Tibial nerve (tissue), 4 donors: ENCODE data around the gene ITSN2.

Experiments used
- EP300 ChIP-seq, 2 donors: sonication (generic); formaldehyde crosslinking; IDR thresholded peaks; one replicate each; pipeline ENCODE4 v1.6.1; 2017; ENCODE audit warnings: antibody characterized with exemption in 2 of 2, mild to moderate bottlenecking in 1 of 2
- POLR2A ChIP-seq, 2 donors: fragments of 450-650 bp; IDR thresholded peaks; one replicate each; pipeline ENCODE4 v1.6.1; 2017; ENCODE audit warnings: antibody characterized with exemption in 2 of 2, mild to moderate bottlenecking in 2 of 2, moderate library complexity in 2 of 2
- TF ChIP-seq, protein P1 (sequence below), 5 experiments: fragments of 200-600 bp in 3 of 5; fragments of 450-650 bp in 2 of 5; sonication (generic) in 3 of 5; IDR thresholded peaks; one replicate each; pipeline ENCODE4 v1.5.1; 2016 to 2019; ENCODE audit warnings: antibody characterized with exemption in 5 of 5, mild to moderate bottlenecking in 3 of 5, moderate library complexity in 2 of 5

DNA sequence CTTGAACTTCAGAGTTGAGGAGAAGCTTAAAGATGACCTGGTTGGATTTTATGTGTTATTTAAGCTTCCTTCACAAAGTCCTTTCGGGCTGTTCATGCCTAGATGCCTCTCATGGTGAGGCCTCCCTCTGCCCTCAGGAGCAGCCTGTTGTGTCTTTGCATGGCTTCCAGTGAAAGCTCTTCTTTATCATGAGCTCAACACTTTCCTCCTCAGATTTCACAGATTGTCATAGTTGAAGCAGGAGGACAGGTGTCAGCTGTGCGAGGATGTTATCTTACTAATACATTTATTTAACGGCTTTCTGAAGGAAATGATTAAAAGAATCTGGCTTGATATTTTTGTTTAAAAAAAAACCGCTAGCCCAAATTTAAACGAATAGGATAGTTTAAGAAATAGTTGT, 48.8 kb upstream of the ITSN2 start:
- TF ChIP-seq, protein P1, sequence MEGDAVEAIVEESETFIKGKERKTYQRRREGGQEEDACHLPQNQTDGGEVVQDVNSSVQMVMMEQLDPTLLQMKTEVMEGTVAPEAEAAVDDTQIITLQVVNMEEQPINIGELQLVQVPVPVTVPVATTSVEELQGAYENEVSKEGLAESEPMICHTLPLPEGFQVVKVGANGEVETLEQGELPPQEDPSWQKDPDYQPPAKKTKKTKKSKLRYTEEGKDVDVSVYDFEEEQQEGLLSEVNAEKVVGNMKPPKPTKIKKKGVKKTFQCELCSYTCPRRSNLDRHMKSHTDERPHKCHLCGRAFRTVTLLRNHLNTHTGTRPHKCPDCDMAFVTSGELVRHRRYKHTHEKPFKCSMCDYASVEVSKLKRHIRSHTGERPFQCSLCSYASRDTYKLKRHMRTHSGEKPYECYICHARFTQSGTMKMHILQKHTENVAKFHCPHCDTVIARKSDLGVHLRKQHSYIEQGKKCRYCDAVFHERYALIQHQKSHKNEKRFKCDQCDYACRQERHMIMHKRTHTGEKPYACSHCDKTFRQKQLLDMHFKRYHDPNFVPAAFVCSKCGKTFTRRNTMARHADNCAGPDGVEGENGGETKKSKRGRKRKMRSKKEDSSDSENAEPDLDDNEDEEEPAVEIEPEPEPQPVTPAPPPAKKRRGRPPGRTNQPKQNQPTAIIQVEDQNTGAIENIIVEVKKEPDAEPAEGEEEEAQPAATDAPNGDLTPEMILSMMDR (IDR thresholded peaks at IDR 0.05): no peak
- TF ChIP-seq EP300 (IDR thresholded peaks at IDR 0.05): no peak
- TF ChIP-seq POLR2A (IDR thresholded peaks at IDR 0.05): no peak
